Measurements from ENCODE around the gene FERMT2. TPM values are rescaled to one million over a fixed set of nuclear protein-coding genes. Genes with fewer than 3 reads are reported as not detected.

The FERMT2 gene
- total RNA-seq, 1 experiment from 2014 or later, result 33.3 TPM

- Histone ChIP-seq H3K4me3 (ENCODE audit: low read depth in 2 of 2, low read length in 2 of 2) (no peak overlapping the region), H3K4me1 (ENCODE audit: control insufficient read depth, insufficient read depth, low read length) (no peaks in the 10 kb centered on the region), H3K27ac (ENCODE audit: low read length) (no peak overlapping the region), H3K27me3 (ENCODE audit: control insufficient read depth, insufficient read depth, low read length) (no peaks in the 10 kb centered on the region), H3K9me3 (ENCODE audit: control insufficient read depth, insufficient read depth, low read depth, low read length) (no peaks in the 10 kb centered on the region), H3K36me3 (ENCODE audit: control insufficient read depth, insufficient read depth, low read length) (no peaks in the 10 kb centered on the region; the same call in 1 of the 2 replicates)
- POLR2A ChIA-PET, result no interaction called here
- intact Hi-C loops (cut with micrococcal nuclease; ENCODE audit: unreplicated experiment), result no loop called here
- in situ Hi-C loops (cut with HindIII; ENCODE audit: low pct_unique_long_range_greater_than_20kb, low sequenced_read_pairs), result no loop called here
- no peak for ATAC-seq
- no peak for DNase-seq (ENCODE audit: low read depth, low spot score)
- TF ChIP-seq, protein P1, sequence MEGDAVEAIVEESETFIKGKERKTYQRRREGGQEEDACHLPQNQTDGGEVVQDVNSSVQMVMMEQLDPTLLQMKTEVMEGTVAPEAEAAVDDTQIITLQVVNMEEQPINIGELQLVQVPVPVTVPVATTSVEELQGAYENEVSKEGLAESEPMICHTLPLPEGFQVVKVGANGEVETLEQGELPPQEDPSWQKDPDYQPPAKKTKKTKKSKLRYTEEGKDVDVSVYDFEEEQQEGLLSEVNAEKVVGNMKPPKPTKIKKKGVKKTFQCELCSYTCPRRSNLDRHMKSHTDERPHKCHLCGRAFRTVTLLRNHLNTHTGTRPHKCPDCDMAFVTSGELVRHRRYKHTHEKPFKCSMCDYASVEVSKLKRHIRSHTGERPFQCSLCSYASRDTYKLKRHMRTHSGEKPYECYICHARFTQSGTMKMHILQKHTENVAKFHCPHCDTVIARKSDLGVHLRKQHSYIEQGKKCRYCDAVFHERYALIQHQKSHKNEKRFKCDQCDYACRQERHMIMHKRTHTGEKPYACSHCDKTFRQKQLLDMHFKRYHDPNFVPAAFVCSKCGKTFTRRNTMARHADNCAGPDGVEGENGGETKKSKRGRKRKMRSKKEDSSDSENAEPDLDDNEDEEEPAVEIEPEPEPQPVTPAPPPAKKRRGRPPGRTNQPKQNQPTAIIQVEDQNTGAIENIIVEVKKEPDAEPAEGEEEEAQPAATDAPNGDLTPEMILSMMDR (IDR thresholded peaks at IDR 0.05), result no peak
- TF ChIP-seq POLR2AphosphoS5 (IDR thresholded peaks at IDR 0.05; ENCODE audit: low read depth, low read length) (no peak), SIN3A (IDR thresholded peaks at IDR 0.05; ENCODE audit: borderline replicate concordance, insufficient read depth, low read depth, low read length) (no peak), TCF7L2 (IDR thresholded peaks at IDR 0.05; ENCODE audit: low read depth, low read length) (no peak), REST (IDR thresholded peaks at IDR 0.05; ENCODE audit: insufficient read depth in 1 of 2, low read depth in 2 of 2, low read length in 1 of 2) (no peak)
- CTCF ChIA-PET, result no interaction called here
- BruUV-seq (replicated peaks), result no TSS peak
Measured at GRCh38 chr14:52913271-52913670, 37.6 kb downstream of the FERMT2 start.

GRCh38 chr14:52911904-52912303 is 38.9 kb downstream of the FERMT2 start:
- in situ Hi-C loops (cut with HindIII; ENCODE audit: low pct_unique_long_range_greater_than_20kb, low sequenced_read_pairs) (no loop called here), intact Hi-C loops (cut with micrococcal nuclease; ENCODE audit: unreplicated experiment) (no loop called here)
- Histone ChIP-seq H3K27ac (ENCODE audit: low read length) (no peak overlapping the region), H3K4me3 (ENCODE audit: low read depth in 2 of 2, low read length in 2 of 2) (no peak overlapping the region), H3K4me1 (ENCODE audit: control insufficient read depth, insufficient read depth, low read length) (no peaks in the 10 kb centered on the region), H3K9me3 (ENCODE audit: control insufficient read depth, insufficient read depth, low read depth, low read length) (no peaks in the 10 kb centered on the region), H3K27me3 (ENCODE audit: control insufficient read depth, insufficient read depth, low read length) (no peaks in the 10 kb centered on the region), H3K36me3 (ENCODE audit: control insufficient read depth, insufficient read depth, low read length) (no peaks in the 10 kb centered on the region; the same call in 1 of the 2 replicates)
- ATAC-seq, result no peak
- POLR2A ChIA-PET, result no interaction called here
- TF ChIP-seq REST (IDR thresholded peaks at IDR 0.05; ENCODE audit: insufficient read depth in 1 of 2, low read depth in 2 of 2, low read length in 1 of 2), result no peak
- TF ChIP-seq, protein P1 (IDR thresholded peaks at IDR 0.05), result no peak
- TF ChIP-seq SIN3A (IDR thresholded peaks at IDR 0.05; ENCODE audit: borderline replicate concordance, insufficient read depth, low read depth, low read length), result no peak
- TF ChIP-seq POLR2AphosphoS5 (IDR thresholded peaks at IDR 0.05; ENCODE audit: low read depth, low read length), result no peak
- no peak for TF ChIP-seq TCF7L2 (IDR thresholded peaks at IDR 0.05; ENCODE audit: low read depth, low read length)
- CTCF ChIA-PET, result no interaction called here
- no TSS peak for BruUV-seq (replicated peaks)
- DNase-seq (ENCODE audit: low read depth, low spot score), result no peak
